ENCODE measurements around the gene PPME1.

- TF ChIP-seq CTCF (IDR thresholded peaks at IDR 0.05) (no peak), EP300 (IDR thresholded peaks at IDR 0.05) (no peak), POLR2A (IDR thresholded peaks at IDR 0.05) (no peak)
Observed at GRCh38 chr11:74282914-74283371, 111.9 kb downstream of the PPME1 start.

Measured in stomach (tissue), 4 donors.